GM21528 (cell line): ENCODE data around the gene CXCL3.
"Not testable (repeated sequence)": the region's sequence is repeated elsewhere in the genome, so short reads cannot be mapped to it uniquely, and the experiment has no call there.

Experiments
- ATAC-seq: cut with Tn5 transposase; IDR thresholded peaks from one replicate; pipeline ENCODE4 v1.9.1; 2021; ENCODE audit warnings: mild to moderate bottlenecking, moderate library complexity; ENCODE audit not compliant: unreplicated experiment, low FRiP score

CXCL3 gene

GRCh38 chr4:74038425-74039314 lies at the start of gene CXCL3:
Gene CXCL3, minus strand, starts transcription at chr4:74038689. Its CDS starts 78 bp downstream, at chr4:74038611.
- peak; percentile 52 for ATAC-seq

DNA sequence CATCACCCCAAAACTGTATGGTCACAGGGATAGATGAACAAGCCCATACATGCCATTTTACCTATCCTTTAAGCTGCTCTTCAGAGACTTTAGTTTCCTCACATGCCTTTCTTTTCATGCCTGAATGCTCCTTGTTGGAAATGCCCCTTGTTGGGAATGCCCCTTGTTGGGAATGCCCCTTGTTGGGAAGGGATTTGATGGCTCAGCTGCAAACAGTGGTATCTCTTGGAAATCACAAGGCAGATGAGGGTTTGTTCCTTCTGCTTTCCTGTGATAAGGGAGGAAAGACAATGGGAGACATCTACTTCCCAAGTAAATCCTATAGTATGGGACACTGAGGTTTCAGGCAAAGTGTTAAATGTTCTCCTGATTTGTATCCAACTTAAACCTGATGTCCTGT lies 49.0 kb upstream of the CXCL3 start:
- ATAC-seq, result no peak

GRCh38 chr4:74085669-74086068 lies 47.2 kb upstream of the CXCL3 start:
- ATAC-seq, result no peak

GRCh38 chr4:74084984-74085383 lies 46.5 kb upstream of the CXCL3 start:
- no peak for ATAC-seq

DNA sequence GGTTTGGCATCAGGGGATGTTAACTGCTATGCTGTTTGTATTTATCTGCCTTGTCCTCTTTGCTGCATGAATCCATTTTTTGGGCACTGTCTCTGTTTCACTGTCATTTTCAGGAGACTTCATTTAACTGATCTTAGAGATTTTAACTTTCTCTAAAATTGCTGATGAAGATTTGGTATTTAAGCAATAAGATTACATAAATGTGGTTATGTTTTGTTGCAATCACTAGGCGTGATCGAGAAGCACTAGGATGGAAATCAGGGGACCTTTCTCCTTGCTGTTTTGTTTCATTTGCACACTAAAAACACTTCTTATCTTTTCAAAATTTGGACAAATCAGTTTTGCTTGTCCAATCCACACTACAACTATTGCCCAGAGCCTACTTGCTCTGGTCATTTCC lies 45.1 kb upstream of the CXCL3 start:
- no peak for ATAC-seq

- ATAC-seq, result no peak
Measured at GRCh38 chr4:74081035-74081434, 42.5 kb upstream of the CXCL3 start.

DNA sequence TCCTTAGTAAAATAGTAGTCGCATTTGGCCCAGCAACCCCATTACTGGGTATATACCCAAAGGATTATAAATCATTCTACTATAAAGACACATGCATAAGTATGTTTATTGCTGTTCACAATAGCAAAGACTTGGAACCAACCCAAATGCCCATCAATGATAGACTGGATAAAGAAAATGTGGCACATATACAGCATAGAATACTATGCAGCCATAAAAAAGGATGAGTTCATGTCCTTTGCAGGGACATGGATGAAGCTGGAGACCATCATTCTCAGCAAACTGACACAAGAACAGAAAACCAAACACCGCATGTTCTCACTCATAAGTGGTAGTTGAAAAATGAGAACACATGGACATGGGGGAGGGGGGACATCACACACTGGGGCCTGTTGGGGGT lies 41.9 kb upstream of the CXCL3 start:
- ATAC-seq, result not testable (repeated sequence)

GRCh38 chr4:74079024-74079423 lies 40.5 kb upstream of the CXCL3 start:
- ATAC-seq, result not testable (repeated sequence)

- no peak for ATAC-seq
Measured at GRCh38 chr4:74073358-74073757, 34.9 kb upstream of the CXCL3 start.

- ATAC-seq, result no peak
Measured at GRCh38 chr4:74072739-74073138, 34.2 kb upstream of the CXCL3 start.

DNA sequence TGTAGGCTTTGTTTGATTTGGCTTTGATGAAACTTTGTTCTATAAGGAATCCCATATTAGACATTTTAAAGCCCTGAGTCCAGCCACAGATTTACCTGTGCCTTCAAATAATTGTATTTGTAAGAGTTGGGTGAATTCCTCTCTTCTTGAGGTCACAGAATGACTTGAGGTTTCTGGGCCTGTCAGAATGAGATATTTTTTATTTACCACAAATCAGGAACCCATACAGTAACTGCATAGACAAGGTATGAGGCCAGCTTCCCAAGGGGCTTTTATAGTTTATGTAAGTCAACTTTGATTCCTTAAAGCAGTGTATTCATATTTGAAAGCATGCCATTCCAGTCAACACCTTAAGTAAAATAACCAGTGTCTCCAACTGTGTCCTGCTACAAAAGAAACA lies 29.1 kb upstream of the CXCL3 start:
- ATAC-seq, result no peak

GRCh38 chr4:74066232-74066631 lies 27.7 kb upstream of the CXCL3 start:
- no peak for ATAC-seq

- ATAC-seq, result no peak
Measured at GRCh38 chr4:74065115-74065642, 26.7 kb upstream of the CXCL3 start.

GRCh38 chr4:74063859-74064258 lies 25.4 kb upstream of the CXCL3 start:
- ATAC-seq, result no peak

GRCh38 chr4:74062953-74063352 lies 24.5 kb upstream of the CXCL3 start:
- ATAC-seq, result no peak

DNA sequence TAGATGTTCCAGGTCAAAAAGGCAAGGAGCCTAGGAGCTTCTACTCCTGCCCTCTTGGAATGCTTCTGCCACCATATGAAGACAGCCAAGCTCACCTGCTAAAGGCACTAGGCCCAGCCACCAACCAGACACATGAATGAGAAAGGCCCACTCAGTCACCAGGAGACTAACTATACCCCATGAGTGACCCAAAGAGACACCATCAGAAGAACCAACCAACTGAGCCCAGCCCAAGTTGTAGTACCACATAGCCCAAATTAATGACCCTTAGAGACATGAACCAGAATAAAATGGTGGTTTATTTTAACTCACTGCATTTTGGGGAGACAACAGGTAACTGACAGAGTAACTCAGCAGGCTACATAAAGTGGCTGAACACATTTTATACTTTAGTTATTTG lies 22.9 kb upstream of the CXCL3 start:
- no peak for ATAC-seq

DNA sequence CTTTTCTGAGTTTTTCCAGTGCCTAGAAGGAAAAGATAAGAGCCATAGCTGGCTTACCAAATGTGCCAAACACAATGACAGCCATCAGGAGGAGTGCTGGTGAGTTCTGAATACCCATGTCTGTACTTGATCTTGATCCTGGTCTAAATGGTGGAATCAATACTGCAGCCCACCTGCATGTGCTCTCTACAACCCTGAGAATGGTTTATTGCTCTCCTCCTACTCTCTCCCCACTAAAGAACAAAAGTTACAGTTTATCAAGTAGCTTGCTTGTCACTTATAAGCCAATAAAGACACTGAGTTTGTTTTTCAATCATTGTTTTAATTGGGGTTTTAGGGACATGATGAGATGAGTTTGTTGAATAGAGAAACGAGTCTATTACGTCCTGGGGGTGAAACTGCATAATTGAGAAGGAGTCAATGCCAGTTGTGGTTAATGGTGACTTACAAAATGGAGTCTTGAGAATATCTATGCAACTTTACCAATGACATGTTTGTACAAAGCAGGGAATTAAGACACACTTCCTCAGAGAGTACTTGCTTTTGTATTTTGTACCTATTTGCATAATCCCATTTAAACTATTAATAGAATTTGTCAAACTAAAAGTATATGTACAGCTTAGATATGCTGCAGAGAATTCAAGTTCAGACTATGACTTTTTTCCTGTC lies 20.8 kb upstream of the CXCL3 start:
- no peak for ATAC-seq

DNA sequence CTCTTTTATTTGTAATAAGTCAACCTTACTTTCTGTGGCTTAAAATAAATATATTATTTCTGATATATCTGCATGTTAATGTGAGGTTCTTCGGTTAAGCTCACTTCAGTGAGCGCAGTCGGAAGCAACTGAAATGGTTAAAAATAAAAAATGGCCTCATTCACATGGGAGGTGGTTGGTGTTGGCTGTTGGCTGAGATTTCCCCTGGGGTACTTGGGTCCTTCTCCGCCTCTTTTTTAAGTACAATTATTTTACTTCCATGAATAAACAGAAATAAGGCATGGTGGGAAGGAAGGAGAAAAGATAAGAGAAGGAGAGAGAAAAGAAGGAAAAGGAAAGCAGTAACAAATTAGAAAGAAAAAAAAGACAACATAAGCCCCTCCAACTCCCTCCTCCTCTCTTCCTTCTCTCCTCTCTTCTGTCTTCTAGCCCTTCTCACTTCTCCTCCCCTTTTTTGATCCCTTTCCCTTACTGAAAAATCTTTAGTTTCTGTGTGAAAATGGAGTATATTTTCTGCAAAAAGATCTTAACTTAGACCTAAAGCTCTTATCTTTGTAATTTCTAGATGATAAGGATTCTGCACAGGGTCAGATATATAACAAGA lies 19.7 kb upstream of the CXCL3 start:
- no peak for ATAC-seq

- no peak for ATAC-seq
Measured at GRCh38 chr4:74057588-74057987, 19.1 kb upstream of the CXCL3 start.

DNA sequence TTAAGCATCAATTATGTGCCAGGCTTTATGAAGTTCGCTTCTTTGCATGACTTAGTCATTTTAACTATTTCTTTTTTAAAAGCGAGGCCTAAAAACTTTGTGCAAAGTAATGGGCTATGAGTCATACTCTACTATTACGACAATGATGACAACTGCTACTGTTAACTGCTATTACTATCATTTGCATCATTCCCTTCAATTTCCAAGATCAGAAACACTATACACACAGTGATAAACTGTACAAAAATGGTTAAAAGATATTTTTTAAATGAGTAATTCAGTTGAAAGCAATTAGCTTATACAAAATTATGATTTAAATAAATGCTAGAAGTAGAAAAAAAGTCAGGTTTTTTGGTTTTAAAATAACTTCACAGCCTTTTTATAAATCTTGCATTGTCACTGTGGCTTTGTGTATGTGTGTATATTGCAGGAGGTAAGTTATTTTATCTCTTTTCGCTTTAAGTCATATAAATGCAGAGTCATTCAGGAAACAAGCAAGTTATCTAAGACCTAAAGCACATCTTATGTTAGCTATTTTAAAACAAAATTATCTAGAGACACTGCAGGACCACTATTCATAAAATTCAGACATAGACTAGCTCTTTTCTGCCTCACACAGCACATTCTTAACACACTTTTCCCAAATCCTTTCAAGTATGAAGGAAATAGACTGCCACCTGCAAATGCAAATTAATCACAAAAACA lies 18.5 kb upstream of the CXCL3 start:
- no peak for ATAC-seq
